GM19372 (cell line): ENCODE data around the gene THBD.

ENCODE experiments used
- ATAC-seq: cut with Tn5 transposase; IDR thresholded peaks from one replicate; pipeline ENCODE4 v1.9.1; 2021; ENCODE audit warnings: mild to moderate bottlenecking, low read depth, moderate library complexity; ENCODE audit not compliant: unreplicated experiment

Gene THBD

DNA sequence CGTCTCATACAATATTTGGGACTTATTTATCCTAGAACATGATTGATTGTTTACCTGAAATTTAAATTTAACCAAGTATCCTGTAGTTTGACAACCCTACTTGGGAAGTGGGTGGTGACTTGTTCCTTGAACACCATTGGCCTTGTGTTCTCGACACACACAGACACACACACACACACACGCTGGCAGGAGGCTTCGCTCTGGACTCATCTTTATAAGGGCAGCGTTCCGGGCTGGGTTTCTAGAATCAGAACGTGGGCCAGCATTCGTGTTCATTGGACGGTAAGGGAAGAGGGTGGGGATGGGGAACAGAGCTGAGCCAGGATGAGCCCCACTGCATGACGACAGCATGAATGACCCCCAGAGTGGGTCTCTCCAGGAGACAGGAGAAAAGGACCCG is 30.5 kb downstream of the THBD start:
- no peak for ATAC-seq

DNA sequence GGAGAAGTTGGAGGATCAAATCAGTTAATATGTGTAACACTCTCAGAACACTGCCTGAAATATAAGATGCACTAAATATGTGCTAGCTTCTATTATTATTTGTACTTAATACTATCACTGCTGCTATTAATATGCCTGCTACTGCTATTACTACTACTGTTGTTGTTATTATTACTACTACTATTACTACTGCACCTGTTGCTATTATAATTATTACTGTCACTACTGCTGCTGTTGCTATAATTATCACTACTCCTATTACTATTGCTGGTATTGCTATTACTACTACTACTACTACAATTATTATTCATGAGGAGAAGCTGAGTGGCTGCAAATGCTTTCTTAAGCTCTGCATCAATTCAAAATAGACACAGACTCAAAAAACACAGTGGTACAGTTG is 31.0 kb downstream of the THBD start:
- ATAC-seq: no peak

DNA sequence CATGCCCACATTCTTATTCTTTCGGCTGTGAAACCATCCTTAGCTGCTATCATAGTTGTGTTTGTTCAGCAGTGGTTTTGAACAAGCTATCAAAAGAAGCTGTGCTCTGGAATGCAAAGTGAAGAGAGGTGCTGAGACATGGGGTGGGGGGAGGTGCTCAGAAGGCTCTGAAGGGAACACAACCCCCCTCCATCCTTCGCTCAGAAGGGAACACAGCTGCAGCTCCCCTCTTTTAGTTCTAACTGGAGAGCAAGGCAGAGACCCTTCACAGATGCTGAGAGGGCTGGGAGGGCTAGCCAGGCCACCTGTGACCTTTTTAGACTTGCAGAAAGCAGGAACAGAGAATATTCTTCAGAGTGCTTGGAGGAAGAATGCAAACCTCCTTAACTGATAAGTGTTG is 32.0 kb downstream of the THBD start:
- ATAC-seq: no peak

DNA sequence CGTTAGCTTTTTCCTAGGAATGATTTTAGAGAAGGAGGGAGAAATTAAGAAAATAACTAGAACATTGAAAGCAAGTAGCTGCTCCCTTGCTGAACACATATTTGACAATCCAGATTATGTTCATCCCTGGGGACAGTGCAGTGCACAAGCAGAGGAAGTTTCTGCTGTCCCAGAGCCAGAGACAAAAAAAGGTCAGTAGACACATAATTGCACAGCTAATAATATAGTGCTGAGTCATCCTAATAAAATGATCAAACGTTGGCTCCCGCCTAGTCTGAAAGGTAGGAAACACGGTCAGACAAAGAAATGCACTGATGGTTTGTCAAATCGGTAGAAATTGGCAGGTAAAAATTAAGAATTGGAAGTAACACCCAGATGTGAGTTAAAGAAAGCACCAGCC is 36.0 kb downstream of the THBD start:
- ATAC-seq: no peak

DNA sequence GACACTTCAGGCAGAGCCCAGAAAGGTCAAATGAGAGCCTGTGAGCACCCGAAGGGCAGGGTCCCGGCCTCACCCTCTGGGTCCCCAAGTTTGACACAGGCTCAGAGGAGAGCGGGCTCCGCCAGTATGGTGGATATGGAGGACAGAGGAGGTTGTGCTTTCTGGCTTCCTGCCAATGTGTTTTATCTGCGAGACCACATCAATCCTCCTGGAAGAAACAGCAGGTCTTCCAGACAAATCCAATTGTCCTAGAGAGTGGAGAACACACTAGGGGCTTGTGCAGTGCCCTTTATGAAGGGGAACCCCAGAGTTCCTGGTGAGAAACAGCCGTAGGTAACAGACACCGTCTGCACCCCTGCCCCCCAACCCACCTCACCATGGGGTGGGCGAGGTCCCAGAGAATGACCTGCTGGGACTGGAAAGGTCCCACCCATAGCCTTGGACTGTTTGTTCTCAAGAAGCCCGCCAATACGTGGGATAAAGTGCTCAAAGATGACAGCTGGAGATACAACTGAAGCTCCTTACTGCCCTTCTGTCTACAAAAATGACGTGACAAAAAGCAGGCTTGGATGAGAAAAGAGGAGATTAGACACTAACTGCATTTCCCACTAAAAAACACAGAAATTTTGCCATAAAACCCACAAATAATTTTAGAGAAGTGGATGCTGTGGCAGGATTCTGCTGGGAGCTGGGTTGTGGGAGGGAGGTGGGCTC is 38.3 kb downstream of the THBD start:
- ATAC-seq: no peak

DNA sequence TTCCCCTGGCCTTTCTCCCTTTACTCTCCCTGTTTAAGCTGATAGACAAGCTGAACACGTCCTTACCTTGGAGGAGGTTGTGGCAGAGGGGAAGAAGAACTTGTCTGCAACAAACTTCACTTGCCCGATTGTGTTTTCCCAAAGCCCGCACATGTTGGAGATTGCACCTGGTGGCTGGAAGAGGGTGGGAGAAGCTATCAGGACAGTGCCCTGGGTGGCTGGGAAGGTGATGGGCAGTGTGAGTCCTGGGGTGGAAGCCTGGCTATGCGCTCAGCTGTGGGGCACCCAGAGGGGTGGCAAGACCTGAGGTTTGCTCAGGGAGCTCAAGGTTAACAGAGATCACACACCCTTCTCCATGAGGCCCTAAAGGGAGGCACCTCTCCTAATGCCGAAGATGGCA is 39.4 kb downstream of the THBD start:
- ATAC-seq: no peak

DNA sequence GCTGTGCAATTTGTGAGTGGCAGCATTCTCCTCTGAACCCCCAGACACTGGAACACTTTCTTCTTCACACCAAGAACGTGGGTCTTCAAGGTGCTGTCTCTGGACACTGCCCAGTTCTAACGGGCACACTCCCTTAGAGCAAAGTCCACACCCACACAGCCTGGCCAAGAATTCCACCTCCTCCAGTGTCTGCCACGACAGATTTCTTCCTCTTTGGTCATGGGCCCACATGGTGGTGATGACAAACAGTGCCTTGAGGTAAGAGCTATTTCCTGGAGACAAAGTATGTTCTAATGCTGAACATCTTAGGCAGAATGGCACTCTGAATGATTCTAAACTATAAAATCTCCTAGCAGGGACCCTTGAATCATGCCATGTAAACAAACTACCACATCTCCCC is 39.8 kb downstream of the THBD start:
- ATAC-seq: no peak

DNA sequence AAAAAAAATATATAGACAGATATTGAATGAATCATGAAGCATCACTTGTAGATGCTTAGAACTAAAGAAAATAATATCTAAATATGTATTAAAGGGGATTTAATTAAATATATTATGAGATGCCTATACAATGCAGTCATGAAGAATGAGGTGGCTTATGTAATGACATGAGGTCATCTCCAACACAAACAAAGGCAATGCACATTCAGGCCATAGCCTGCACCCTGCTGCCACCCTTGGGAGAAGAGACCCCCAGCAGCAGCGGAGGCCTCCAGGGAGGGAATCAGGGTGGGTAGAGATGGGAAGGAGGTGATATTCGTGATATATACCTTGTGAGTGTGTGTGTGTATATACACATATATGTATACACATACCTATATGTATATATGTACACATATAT is 40.8 kb downstream of the THBD start:
- no peak for ATAC-seq

DNA sequence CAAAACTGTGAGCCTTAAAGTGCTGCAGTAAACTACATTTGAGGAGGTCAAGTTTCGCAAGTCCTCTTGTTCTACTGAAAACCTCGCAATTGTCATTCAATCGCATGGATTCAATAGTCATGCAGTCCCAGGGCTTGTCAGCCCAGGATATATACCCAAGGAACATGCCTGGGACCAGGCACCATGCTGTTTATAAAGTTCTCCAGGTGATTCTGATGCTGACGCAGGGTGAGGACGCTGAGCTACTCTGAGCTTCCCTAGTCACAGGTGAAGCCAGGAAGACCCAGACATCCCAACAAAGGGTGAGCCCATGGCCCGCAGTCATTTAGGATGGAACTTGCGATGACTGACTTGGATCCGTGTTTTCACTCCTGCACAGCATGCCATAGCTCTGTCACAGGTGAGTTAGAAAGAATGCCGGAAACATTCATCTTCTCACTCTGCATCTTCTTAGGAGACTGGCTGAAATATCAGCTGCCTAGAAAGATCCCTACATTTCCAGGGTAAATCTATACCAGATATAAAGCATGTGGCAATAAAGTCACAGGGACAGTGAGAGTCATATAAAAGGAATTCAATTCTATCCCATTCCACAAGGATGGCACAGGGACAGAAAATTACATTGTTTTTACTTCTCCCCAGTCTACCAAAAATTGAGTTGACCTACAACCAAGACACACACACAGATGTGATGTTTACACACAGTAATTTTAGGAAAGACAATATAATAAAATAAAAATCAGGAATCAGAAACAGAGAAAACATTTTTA is 41.4 kb downstream of the THBD start:
- no peak for ATAC-seq

DNA sequence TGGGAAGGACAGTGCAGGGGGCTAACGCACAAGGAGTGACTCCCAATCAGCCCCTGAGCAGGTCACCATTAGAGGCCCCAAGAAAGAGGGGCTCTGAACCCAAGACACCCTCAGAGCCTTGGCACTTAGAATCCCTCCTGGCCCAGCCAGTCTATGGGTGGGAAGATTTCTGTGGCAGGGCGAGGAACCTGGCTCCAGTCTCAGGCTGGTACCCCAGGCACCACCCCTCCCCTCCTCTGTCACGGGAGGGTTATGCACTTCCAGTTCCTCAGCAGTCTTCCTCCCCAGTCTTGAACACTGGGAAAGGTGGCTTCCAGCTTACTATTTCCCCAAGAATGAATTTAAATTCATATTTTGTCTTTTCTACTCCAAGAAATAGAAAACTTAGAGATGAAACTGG is 42.0 kb downstream of the THBD start:
- ATAC-seq: no peak

DNA sequence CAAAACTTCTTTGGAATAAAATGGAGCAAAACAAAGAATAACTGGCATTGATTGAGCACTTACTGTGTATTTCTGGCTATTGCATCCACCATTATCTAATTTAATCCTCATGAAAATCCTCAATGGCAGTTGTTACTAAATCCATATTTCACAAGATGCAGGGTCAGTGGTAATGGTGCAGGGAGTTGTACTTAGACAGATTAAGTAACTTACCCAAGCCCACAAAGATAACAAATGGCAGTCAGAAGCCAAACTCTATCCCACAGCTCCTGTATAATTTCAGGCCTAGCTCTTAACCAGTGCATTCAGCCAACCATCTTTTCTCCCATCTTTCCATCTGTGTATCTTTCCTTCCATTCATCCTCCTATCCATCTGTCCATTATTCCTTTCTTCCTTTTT is 43.7 kb downstream of the THBD start:
- ATAC-seq: no peak

DNA sequence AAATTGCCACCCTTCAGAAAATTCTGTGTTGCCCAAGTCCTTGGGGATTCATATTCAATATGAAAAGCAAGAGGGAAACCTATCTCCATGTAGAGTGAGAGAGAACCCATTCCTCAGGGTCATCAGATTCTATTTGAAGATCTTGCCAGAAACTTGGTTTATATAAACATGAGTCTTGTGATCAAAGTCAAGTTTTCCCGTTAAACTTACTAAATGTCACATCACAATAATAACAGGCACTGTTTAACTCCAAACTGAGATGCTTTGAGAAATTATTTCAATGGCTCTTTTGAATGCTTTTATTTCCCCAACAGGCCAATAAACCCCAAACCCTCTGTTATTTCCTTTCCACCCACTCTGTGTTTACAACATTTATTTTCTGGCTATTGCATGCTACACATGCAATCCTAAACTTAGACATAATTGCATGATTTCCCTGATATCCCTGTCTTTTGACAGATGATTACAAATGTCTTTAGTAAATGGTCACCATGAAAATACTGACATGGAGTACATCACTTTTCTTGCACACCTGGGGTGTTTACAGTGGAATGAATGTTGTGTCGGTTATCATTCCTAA is 45.5 kb downstream of the THBD start:
- no peak for ATAC-seq

DNA sequence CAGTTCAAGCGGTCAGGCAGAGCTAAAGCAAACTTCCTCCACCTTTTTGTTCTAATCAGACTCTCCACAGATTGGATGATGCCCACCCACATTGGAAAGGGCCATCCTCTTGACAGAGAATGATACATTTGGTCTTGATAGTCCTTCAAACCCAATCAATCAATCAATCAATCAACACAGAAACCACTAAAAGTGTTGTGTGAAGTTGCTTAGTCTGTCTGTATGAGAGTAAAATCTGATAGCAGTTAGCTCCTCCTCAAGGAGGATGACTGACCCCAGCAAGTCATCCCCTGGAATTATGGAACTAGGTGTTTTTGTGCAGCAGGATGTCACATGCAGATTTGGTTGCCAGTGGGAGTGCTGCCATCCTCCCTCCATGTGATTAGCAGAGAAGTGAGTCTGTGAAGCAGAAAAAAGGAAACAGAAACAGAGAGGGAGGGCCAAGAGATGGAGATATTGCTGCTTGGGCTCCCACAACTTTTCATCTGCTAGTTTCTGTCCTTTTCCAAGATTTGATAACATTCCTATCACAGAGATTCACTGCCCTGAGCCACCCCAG is 46.3 kb downstream of the THBD start:
- ATAC-seq: no peak

DNA sequence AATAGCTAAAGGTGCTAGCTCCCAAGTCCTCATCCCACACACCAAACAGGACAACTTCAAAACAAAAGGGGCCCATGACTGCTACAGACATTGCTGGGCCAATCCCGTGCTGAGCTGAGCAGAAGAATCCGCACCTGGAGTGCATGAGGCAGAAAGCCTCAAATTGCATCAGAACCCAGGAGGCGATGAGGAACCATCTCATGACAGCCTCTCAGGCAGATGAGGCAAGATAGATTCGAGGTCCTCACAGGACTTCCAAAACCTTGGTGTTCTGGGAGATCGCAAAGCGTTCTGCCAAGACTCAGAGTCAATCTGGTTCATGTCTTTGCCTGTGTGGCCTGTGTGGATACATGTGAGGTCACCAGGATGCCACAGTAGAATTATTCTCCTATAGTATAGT is 47.2 kb downstream of the THBD start:
- ATAC-seq: no peak

DNA sequence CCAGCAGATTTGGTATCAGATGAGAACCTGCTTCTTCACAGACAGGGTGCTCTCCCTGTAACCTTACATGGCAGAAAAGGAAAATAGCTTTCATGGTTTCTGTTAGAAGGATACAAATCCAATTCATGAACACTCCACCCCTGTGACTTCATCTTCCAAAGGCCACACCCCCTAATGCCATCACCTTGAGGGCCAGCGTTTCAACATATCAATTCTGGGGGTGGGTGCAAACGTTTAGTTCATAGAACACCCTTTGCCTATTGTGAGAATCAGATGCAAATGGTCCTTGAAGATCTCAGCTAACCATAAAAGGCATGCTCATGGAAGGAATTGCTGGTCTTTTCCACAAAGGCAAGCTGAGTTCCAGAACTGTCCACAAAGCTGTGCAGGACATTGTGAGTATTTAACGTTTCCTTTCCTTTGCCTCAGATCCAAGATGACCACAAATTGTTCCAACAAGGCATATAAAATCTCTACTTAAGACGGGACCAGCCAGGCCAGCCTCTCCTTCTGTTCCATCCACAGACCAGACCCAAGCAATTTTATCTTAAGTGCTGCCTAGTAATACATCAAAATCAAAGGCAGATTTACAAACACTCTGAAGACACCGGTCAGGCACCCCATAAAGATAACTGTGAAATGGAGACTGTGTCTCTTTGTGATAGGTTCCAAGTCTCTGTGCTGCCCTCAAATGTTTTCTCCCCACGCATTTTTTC is 49.1 kb downstream of the THBD start:
- ATAC-seq: no peak

DNA sequence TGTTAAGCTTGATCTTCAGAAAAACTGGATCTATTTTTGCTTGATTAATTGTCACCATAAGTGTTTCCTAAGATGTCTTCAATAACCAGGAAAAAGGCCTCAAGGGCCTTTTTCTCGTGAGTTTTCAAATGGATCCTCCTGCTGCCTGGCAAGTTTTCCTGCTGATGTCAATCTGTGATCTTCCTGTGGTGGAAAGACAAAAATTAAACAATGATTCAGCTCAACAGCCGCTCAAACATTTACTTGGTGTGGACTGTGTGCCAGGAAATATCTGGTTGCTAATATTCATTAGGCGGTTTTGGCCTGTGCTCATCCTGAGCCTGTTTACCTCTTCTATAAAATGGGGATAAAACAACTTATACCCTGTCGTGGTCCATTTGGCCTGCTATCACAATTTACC is 49.7 kb downstream of the THBD start:
- no peak for ATAC-seq

DNA sequence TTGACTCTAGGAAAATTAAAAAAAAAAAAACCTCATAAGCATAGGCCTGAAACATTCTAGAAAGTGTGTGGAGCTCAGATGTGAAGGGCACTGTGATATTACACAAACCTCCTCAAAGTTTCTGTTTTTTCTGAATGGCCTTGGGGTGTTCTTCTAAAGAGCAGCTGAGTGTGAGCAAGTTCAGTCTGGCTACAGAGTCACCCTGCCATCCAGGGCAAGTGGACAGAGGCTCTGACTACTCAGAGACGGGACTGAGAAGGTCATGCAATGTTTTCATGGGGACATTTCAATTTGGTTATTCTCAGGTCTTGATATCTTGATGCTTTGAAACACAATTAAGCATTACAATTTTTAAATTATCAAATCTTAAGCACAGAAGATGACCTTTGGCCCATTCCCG is 51.0 kb downstream of the THBD start:
- ATAC-seq: no peak

DNA sequence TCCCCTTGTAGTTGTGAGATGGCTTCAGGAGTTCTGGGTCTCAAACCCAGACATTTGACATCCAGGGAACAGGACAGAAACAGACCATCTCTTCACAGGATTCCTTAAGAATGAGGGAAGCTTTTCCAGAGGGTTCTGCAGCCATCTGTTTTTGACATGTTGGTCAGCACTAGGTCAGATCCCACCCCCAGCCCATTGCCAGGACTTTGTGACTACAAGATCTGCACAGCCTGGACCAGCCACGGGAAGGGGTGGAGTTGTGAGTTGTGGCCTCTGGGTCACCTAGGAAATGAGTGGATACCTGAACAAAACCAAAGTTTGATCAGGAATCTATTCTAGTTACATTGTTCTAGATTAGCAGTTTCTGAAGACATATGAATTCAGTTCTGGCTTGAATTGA is 53.5 kb downstream of the THBD start:
- ATAC-seq: no peak
